NCI-H128 (cell line): Measurements from ENCODE around the gene ATP2B2.
"Not testable (repeated sequence)": the region's sequence is repeated elsewhere in the genome, so short reads cannot be mapped to it uniquely, and the experiment has no call there.

Source experiments
- DNase-seq: peaks from one replicate; lab custom pipeline; 2025; ENCODE audit not compliant: unreplicated experiment; lab: John Stamatoyannopoulos, UW

Gene ATP2B2

DNA sequence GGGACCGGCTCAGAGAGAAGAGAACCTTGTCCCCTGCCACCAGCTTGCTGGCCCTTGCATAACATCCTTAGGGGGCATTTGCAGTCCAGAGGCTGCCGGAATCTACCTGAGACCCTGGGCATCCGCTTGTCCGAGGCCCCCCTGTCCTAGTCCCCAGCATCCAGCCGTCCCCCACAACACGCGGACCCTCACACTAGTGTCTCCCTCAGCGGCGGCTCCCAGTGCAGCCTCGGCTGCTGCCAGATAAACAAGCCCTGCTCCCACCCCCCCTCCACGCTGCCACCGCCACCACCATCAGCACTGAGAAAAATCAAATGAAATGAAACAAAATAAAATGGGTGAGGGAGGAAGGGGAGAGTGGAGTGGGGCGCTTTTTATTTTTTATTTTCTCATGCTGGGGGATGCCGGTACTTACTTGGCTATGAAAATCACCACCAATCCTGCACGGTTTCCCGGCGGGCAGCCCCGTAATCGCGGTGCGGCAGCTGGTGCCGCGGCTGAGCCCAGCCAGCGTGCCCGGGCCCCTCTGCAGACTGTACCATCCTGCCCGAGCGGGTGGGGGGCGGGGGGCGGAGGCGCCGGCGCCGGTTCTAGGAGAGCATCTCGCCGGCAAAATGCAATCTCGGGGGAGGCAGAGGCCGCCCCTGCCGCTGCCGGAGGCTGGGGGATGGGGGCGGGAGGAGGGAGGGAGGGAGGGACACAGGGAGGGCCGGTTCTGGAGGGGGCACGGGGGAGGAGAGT, at the start of gene ATP2B2:
TSS of gene ATP2B2 (minus strand) at position 537 of the 741 bp plus-strand sequence. CDS start 56,043 bp downstream, outside the sequence.
- DNase-seq = no peak

DNA sequence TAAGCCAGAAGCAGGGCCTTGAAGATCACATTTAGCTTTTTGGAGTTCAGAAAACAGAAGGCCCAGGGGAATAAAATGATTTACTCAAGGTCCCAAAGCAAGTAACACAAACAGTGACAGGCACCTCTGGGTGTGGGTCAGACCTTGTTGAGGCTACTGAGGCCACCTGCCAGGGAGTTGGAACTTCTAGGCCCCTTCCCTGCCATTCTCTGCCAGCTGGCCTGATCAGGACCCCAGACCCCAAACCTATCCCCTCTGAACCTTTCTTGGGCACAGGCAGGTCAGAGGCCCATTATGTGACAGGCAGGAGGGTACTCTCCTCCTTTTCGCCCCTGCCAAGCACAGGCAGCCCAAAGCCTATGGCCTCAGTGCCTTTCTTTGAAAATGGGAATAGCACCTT, 49.4 kb upstream of the ATP2B2 start:
- no peak for DNase-seq

DNA sequence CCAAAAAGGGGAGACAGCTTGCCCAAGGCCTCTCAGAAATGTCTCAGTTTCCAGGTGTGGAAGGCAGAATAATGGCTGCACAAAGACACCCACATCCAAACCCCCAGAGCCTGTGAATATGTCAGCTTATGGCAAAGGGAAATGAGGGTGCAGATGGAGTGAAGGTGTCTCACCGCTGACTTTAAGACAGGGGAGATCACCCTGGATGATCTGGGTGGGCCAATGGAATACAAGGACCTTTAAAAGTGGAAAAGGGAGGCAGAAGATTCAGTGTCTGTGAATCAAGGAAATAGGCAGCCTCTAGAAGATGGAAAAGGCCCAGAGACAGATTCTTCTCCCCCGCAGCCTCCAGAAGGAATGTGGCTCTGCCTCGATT, 48.8 kb upstream of the ATP2B2 start:
- no peak for DNase-seq

DNA sequence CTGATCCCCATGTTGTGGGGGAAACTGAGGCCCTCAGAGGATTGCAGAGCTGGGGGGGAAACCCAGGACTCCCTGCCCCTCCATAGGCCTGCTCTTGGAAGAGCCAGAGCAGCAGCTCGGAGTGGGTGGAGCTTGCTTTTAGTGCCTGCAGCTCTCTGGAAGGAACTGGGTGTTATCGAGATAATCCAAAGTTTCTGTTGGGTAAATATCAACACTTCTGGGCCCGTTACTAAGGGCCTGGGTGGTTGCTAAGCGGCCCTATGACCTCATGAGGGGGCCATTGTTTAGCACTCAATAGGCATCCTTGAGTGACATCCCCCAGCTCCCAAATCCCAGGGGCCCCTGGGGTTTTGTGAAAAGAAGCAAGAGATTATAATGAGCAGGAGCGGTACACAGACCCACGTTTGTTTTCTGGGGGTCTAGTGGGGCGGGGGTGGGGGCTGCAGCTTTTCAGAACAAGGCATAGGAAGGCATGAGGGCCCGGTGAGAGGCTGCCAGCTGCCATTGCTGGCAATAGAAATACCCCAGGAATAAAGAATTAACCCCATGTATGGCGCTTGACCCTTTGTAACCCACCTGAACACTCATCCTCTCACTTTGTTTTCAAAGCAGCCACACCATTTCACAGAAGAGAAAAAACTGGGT, 48.3 kb upstream of the ATP2B2 start:
- DNase-seq = no peak

DNA sequence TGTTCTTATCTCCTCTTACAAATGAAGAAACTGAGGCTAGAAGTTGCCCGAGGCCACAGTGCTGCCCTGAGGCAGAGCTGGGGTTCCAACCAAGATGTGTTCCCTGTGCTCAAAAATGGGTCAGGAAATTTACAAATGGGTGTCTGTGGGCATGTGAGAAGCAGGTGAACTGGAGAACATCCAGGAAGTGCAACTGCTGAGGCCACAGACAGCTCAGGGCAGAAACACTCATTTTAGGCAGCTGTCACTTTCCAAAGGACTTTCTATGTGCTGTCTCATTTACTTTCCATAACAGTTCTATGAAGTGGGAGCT, 47.2 kb upstream of the ATP2B2 start:
- DNase-seq = no peak

DNA sequence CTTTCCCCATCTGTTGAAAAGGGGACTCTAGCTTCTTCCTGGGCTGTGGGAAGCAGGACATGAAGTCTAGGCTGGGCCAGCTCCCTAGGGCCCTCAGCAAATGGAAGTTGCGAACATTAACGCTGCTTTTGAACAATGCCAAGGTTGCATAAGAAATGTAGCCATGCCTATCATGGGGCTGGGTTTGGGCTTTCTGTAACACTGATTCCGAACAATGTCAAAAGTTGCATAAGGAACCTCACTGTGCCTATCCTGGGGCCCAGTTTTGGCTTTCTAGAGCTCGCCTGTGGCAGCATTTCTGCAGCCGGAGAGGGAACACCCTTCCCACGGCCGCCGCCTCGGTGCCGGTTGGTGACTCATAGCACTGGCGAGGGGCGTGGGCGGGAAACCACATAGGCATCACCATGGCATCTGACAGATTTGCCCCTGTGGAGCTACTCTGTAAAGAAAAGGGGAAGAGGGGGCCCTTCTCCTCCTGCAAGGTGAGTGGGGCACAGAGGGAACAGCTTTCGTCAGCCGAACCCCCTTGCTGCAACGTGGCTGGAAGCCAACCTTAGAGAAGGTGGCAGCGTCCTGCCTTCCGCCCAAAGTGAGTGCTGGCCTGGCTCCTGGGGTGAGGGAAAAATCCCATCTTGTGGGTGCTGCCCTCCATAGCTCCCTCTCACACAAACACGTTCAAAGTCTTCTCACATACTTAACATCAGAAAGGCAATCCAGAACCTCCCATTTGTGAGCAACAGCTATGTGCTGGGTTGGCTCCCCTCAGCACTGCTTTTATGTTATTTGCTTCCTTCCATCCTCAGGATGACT, 46.6 kb upstream of the ATP2B2 start:
- DNase-seq = no peak

DNA sequence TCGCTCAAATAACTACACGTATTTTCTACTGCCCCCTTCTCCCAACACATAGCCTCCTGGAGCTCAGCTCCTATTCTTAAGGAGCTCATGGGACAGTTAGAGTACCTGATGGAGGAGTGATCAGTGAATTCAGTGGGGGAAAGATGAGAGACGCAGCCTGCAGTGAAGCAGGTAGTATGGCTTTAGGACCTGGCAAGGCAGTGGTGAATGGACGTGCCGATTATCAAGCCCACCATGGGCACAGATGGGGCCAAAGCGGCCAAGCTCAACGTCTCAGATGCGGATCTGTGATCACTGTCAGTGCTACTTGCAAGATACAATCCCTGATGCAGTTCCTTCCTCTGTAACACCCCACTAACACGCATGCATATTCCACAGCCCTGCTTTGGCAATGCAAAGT, 45.8 kb upstream of the ATP2B2 start:
- no peak for DNase-seq

DNA sequence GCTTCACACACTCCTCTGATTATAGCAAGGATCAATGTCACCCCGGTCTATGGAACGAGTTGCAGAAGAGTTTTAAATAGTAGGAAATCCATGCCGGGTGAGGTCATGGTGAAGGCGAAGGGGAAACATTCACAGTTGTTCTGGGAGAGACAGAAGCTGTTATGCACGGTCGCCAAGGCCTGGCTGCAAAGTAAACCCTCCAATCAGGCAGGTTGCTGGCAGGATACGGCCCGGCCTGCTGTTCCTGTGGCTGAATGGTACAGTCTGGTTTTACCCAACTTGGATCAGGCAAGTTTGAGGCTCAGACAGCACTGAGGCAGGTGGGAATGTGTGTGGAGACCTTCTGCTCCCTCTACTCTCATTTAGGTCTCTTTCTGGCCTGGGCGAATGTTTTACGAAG, 45.3 kb upstream of the ATP2B2 start:
- DNase-seq = no peak

DNA sequence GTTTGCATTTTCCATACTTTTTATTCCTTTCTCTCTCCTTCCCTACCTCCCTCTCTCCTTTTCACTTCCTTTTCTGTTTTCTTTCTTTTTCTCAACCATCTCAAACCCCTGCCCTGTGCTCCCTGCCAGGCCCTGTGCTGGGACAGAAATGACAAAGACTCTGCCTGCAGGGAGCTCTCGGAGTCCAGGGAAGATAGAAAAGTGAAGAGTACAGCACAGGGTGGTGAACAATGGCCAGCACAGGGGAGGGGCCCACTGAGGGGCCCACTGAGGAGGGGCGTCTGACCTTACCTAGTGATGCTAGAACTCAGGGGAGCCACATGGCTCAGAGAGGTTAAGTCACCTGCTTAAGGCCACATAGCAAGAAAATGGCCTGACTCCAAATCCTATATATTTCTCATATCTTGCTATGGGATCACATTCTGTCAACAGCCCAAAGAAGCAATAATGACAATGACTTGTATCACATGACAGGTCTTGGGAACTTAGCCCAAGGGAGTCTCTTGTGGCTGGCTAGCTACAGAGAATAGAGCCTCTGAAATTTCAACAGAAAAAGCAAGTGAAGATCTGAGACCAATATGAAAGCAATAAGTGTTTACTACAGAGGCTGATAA, 44.3 kb upstream of the ATP2B2 start:
- no peak for DNase-seq

DNA sequence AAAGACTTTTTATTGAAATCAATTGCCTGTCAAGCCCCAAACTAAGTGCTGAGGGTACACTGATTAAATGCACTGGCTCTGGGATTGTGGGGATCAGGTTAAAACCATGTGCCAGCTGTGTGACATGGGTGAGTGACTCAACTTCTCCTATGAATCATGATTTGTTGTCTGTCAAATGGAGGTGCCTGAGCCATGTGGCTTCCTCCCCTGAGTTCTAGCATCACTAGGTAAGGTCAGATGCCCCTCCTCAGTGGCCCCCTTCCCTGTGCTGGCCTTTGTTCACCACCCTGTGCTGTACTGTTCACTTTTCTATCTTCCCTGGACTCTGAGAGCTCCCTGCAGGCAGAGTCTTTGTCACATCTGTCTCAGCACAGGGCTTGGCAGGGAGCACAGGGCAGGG, 43.6 kb upstream of the ATP2B2 start:
- no peak for DNase-seq

DNA sequence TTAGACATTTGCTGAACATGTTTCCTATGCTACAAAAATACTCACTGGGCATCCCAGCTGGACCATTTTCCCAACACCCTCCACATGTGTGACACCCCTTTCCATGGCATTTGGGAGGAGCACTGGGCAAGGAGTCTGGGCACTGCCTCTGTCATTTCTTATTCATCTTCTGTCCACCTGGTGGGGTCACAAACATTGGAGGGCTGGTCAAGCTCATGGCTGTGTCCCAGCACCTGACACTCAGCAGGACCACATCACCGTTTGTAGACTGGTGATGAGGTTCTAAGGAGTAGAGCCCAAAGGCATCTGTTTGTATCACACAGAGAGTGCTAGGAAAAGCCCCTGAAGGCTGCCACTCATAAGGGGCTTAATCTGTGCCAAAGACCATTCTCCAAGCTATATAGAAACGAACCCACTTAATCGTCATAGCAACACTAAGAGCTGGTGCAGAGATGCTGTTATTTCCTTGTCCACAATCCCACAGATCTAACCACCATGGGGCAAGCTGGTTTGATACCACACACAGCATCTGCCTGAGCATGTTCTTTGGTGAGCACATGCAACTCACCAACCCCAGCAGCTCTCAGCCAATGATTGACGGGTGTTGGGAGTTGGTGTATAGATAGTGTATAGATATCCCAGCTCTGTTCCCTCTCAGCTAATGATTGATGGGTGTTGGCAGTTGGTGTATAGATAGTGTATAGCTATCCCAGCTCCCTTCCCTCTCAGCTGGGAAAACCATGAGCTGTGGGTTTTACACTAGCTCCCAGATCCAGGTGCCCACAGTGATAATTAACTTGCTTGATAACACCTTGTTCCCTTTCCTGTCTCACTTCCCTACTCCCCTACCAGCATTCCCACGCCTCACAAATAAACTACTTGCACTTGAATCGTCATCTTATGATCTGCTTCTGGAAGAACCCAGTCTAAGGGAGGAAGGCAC, 42.7 kb upstream of the ATP2B2 start:
- no peak for DNase-seq

DNA sequence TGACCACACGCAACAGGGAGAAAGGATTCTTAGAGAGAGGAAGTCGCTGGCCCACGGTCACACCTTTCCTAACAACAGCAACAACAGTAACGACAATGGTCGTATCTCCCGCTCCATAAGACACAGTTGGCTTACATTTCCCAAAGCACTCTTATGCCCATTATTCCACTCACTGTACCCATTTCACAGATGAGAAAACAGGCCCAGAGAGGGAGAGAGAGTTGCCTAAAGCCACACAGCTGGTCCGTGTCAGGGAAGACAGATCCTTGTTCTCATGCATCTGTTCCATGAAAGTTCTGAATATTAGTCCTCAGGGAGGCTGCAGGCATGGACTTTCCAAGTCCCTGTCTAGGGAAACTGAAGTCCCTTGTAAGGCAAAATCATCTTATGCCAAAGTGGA, 42.0 kb upstream of the ATP2B2 start:
- DNase-seq = no peak

DNA sequence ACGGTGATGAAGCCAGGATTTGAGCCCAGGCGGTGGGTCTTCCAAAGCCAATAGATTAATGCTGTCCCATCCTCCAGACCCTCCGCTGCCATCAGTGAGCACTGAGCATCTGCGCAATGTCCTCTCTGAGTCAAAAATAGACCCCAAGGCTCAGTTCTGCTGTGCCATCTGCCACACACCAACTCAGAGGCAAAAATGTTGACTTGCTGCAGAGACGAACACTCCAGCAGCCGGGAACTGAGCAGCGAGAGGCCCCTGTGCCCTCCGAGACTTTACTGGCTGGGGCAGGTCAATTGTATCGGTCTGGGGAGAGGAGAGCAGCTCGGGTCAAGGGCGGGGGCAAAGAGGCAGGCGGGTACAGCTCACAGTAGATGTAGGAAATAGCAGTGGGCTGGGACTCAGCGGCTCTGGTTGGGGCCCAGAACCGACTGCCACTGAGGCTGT, 41.5 kb upstream of the ATP2B2 start:
- DNase-seq = no peak

DNA sequence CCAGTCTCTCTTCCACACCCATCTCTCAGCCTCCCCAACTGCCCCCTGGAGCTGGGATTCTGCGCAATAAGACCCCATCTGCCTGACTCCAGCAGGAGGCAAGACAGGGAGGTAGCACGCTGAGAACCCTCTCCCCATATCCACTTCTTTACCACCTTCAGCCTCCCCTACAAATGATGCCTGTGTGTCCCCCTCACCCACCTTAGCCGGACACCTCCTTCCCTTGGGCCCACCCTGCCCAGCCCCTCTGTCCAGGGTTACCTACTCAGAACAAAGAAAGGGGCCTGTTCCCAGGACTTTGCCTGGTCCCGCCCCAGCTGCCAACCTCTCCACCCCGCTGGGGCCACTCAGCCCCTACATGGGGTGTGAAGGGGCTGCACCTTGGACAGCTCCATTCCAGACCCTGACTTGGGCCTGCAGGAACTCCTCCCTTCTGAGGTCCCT, 40.8 kb upstream of the ATP2B2 start:
- DNase-seq = no peak

DNA sequence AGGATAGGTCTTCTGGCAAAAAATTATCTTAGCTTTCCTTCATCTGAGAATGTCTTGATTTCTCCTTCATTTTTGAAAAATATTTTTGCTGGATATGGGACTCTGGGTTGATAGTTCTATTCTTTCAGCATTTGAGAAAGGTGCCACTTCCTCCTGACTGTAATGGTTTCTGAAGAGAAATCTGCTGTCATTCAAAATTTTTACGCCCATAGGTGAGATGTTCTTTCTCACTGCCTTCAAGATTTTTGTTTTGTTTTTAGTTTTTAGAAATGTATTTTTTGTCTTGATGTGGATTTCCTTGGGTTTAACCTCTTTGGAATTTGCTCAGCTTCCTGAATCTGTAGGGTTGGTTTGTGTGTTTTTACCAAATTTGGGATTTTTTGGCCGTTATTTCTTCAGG, 37.1 kb upstream of the ATP2B2 start:
- DNase-seq = no peak

DNA sequence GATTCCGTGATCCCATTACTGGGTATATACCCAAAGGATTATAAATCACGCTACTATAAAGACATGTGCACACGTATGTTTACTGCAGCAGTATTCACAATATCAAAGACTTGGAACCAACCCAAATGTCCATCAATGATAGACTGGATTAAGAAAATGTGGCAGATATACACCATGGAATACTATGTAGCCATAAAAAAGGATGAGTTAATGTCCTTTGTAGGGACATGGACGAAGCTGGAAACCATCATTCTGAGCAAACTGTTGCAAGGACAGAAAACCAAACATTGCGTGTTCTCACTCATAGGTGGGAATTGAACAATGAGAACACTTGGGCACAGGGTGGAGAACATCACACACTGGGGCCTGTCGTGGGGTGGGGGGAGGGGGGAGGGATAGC, 35.0 kb upstream of the ATP2B2 start:
- DNase-seq = not testable (repeated sequence)

DNA sequence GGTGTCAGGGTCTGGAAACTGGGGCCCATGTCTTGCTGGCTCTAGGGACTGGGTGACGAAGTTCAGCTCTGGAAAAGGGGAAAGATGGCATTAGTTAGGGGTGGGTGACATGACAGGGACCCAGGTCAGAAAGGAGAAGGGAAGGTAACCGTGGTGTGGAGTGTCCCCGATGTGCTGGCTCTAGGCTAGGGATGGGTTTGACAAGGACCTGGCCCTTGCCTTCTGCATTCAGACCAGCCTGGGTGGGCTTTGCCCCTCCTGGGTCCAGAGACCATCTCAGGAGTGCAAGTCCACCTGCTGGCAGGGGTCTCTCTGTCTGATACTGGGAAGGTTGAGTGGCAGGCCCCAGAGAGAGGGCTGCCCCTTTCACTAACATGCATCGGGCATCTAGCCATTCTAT, 28.7 kb upstream of the ATP2B2 start:
- DNase-seq = no peak

DNA sequence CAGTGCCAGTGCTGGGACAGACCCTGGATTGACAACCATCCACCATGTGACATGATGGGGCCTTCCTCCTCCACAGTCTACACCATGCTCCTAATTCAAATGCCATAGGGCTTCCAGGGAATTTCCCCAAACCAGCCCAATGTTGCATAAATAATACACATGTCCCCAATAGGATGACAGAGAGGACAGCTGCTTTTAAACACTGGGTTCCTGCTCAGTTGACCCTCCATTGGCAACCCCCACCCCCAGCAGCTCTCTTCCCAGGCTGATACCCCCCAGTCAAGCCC, 28.3 kb upstream of the ATP2B2 start:
- DNase-seq = no peak

DNA sequence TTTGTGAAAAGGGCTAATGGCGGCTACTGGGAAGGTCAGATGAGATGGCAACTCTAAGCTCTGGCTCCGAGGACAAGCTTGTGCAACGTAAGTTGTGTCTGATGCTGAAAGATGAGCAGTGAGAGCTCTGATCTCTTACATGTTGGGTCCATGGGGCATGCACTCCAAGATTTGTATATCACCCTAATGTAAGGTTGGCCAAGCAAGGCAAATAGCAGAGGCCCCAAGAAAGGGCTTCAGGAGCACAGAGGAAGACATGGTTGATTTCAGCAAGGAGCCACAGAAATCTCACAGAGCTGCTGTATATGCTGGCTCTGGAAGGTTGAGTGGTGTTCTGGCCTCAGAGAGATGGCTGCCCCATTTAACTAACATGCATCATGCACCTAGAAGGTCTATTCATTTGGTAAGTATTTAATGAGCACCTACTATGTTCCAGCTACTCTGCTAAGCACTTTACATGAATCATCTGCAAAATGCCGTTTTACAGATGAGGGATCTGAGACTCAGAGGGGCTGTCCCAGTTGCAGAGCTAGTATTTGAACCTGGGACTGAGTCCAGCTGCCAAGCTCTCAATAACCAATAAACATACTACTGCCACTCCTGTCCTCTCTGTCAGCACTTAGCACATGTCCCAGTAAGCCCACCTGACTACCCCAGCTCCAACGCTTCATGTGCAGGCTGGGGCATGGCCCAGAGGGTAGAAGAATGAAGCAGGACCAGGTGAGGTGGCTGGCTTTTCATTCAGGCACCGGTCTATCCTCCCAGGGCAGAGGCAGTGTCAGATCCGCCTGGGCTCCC, 27.8 kb upstream of the ATP2B2 start:
- DNase-seq = no peak

DNA sequence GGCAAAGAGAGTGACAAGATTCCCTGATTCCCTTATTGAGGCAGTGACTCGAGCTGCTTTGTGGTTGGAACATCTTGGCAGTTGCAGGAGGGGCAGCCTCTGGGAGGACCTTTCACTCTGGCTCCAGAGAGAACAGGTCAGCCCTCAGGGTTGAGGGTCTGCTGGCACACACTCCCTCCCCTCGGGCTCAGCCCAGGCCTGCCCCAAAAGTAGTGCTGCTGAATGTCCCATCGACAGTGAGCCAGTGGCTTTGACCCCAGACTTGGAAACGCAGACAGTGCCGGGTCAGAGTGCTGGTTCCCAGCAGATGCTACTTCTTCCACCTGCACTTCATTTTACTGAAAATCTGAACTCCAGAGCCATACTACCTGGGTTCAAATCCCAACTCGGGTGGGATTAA, 25.6 kb upstream of the ATP2B2 start:
- DNase-seq = no peak
